Psoas muscle (tissue), 8 donors: ENCODE data around the gene ZNF619. TPM values are rescaled to one million over a fixed set of nuclear protein-coding genes. Genes with fewer than 3 reads are reported as not detected.

Experiments
- ATAC-seq, 4 donors: fragments of 200-7000 bp; cut with Tn5 transposase; one replicate each; pipeline ENCODE4 v1.9.1; 2020; ENCODE audit warnings: moderate library complexity in 3 of 4, mild to moderate bottlenecking in 2 of 4
- DNase-seq, 2 donors: peaks; one replicate each; pipeline ENCODE4 v3.0.0-alpha.2; 2020
- H3K27ac ChIP-seq: fragments of 200-600 bp; one replicate; pipeline ENCODE4 v1.8.0; 2022
- H3K27me3 ChIP-seq, 3 donors: fragments of 200-600 bp in 1 of 3; one replicate each; pipeline versions ENCODE4 v1.6.1 to v1.8.0; 2013 to 2022; ENCODE audit warnings: low read length in 2 of 3, mild to moderate bottlenecking in 2 of 3, moderate library complexity in 1 of 3; ENCODE audit not compliant: insufficient read depth in 3 of 3
- H3K36me3 ChIP-seq, 2 donors: fragments of 200-600 bp in 1 of 2; one replicate each; pipeline versions ENCODE4 v1.6.1 to v1.8.0; 2013 to 2022; ENCODE audit warnings: low read depth in 1 of 2, mild to moderate bottlenecking in 1 of 2, moderate library complexity in 1 of 2; ENCODE audit not compliant: insufficient read depth in 1 of 2
- H3K4me1 ChIP-seq: fragments of 200-600 bp; one replicate; pipeline ENCODE4 v1.8.0; 2022
- H3K4me3 ChIP-seq: fragments of 200-600 bp; one replicate; pipeline ENCODE4 v1.8.0; 2022; ENCODE audit warnings: mild to moderate bottlenecking
- H3K9me3 ChIP-seq: fragments of 200-600 bp; one replicate; pipeline ENCODE4 v1.8.0; 2022
- CTCF ChIP-seq: fragments of 200-600 bp; IDR thresholded peaks from one replicate; pipeline ENCODE4 v1.8.0; 2022; ENCODE audit warnings: antibody characterized with exemption
- WGBS, 3 donors: extraction: QIAGEN DNeasy Blood & Tissue Kit; methylation state at CpG; one replicate each; pipeline versions ENCODE4 v1.1.6 to v1.1.7; 2013; 5-methylcytosine and 5-hydroxymethylcytosine counted together
- intact Hi-C, 2 donors: fragments of 100-400 bp; cut with DNase I; formaldehyde crosslinking; loops; one replicate each; pipeline versions ENCODE4 v1.11.0 to v1.14.2; 2022
- polyA plus RNA-seq, 3 donors: library from polyadenylated mRNA; stranded (reverse); fragments of 200-250 nt; gene quantifications; one replicate each; pipeline ENCODE4 v1.2.3, GENCODE V29; 2013
- total RNA-seq, 4 donors: library from RNA; stranded (reverse); fragmentation: NEBNext Ultra II Directional in 2 of 4; extraction: Animal tissue kit (Norgen Biotek cat#: 25700) in 2 of 4; gene quantifications; one replicate each; pipeline versions ENCODE4 v1.2.1 to v1.2.4, GENCODE V29; 2021 to 2023
- donor health status: healthy with polysubstance abuse.
- donor health status: DM: no; HTN: no; CAD: no; lungs with moderate emphysema.
- donor health status: Bipolar disorder and iron deficiency.
- donor health status: healthy.
- donor health status: DM: yes; HTN: yes; CAD: no.
- donor health status: DM: no; HTN: no; CAD: no.
- donor health status: DM: no; HTN: no; CAD: no.
- donor health status: DM: yes; HTN: yes; CAD: no.

The ZNF619 gene
- total and polyA plus RNA-seq, 7 donors: 0.82 to 4.9 (median 3.2) TPM

- Histone ChIP-seq H3K4me1 (peaks cover 16% of the 10 kb centered on the region), H3K27ac (peak overlapping the region; percentile 84), H3K27me3 (no peaks in the 10 kb centered on the region), H3K9me3 (no peaks in the 10 kb centered on the region), H3K4me3 (peak overlapping the region; percentile 79), H3K36me3 (peaks cover 0 to 3% of the 10 kb centered on the region in 2 donors)
- intact Hi-C loops: loop anchor here in 1 of 2 donors (5.0 kb wide), 1 partner anchor 38 kb away; no protein-coding TSS in a partner anchor
- 54 to 59% (median 58%) methylated on average over 5 of the region's 5 CpGs for WGBS, 3 donors
- peak; percentile 54 to 72 (median 68) for ATAC-seq
- DNase-seq: peak in 1 of 2 donors; percentile 29
- no peak for TF ChIP-seq CTCF
Observed at GRCh38 chr3:40504636-40505430, 27.9 kb downstream of the ZNF619 start.

DNA sequence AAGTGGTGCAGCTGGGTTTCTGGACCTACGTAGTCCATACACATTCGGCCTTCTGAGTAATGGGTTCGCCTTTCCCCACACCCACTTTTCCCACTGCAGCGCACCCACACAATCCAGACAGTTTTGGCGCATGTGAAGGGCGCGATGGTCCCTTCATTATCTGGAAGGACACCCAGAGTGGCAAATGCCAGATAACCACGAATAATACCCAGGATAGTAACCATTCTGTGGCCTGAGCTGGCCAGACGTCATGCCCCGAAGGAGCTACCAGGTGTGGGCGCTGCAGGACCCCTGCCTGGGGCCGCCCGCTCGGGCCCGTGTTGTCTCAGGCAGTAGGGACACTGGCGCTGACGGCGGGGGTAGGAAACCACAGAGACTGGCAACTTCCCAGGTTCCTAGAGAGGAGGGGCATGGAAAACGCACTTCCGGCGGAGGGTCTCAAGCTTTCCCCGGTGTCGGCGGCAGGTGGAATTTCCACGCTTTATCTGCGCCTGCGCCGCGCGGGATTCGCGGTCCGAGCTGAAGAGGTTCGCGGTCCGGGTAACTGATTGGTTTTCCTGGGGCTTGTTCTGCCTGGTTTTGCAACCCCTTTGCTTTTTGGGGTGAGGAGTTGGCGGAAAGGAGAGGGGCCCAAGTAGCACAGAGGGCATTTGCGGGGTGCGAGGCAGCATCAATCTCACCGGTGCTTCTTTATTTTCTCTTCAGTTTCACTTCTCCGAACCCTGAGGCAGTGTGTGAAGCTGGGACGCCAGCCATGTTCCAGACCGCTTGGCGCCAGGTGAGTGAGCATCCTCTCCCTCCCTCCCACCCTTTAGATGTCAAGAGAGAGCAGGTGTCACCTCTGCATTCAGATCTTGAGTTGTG is 28.9 kb downstream of the ZNF619 start, which contains the start of gene ZNF620:
TSS of gene ZNF620 (plus strand) at position 441 of the 864 bp plus-strand sequence. CDS start at position 755, 314 bp downstream.
- Histone ChIP-seq H3K27me3 (no peaks in the 10 kb centered on the region), H3K27ac (peak within 1 kb of the TSS; percentile 84), H3K4me1 (peaks cover 16% of the 10 kb centered on the region), H3K4me3 (peak within 1 kb of the TSS; percentile 79), H3K36me3 (peaks cover 0 to 11% of the 10 kb centered on the region in 2 donors), H3K9me3 (no peaks in the 10 kb centered on the region)
- intact Hi-C loops: loop anchor here in 1 of 2 donors (5.0 kb wide), 1 partner anchor 39 kb away; no protein-coding TSS in a partner anchor
- peak; percentile 88 to 96 (median 94) for ATAC-seq
- peak; percentile 28 for TF ChIP-seq CTCF
- WGBS, 3 donors: 4 to 5% (median 4%) methylated on average over 43 to 44 of the region's 44 CpGs
- DNase-seq: peak; percentile 75 to 86

- no peak overlapping the region for H3K4me3 ChIP-seq
- intact Hi-C loops: no loop called here
- no peak overlapping the region for H3K27ac ChIP-seq
- ATAC-seq (no peak), DNase-seq (no peak)
- 86 to 100% (median 91%) methylated on average over 1 of the region's 1 CpG for WGBS, 3 donors
- H3K27me3 ChIP-seq: no peaks in the 10 kb centered on the region
- TF ChIP-seq CTCF: no peak
- H3K9me3 ChIP-seq: no peaks in the 10 kb centered on the region
- H3K4me1 ChIP-seq: peaks cover 5% of the 10 kb centered on the region
- peaks cover 0 to 41% of the 10 kb centered on the region in 2 donors for H3K36me3 ChIP-seq
Observed at GRCh38 chr3:40511031-40511718, 34.3 kb downstream of the ZNF619 start.

DNA sequence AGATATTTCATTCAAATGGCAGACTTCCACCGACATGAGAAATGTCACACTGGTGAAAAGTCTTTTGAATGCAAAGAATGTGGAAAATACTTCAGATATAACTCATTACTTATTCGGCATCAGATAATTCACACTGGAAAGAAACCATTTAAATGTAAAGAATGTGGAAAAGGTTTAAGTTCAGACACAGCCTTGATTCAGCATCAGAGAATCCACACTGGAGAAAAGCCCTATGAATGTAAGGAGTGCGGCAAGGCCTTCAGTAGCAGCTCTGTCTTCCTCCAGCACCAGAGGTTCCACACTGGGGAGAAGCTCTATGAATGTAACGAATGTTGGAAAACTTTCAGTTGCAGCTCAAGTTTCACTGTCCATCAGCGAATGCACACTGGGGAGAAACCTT is 39.3 kb downstream of the ZNF619 start:
- ATAC-seq: no peak

More for the DNA sequence above, 39.3 kb downstream of the ZNF619 start:
- no peak for TF ChIP-seq CTCF
- H3K27ac ChIP-seq: no peak overlapping the region
- H3K4me3 ChIP-seq: no peak overlapping the region
- peaks cover 6% of the 10 kb centered on the region for H3K4me1 ChIP-seq
- no peak for DNase-seq
- H3K36me3 ChIP-seq: peaks cover 2 to 32% of the 10 kb centered on the region in 2 donors
- 51 to 71% (median 62%) methylated on average over 5 of the region's 5 CpGs for WGBS, 3 donors
- intact Hi-C loops: no loop called here
- no peaks in the 10 kb centered on the region for H3K27me3 ChIP-seq
- H3K9me3 ChIP-seq: no peaks in the 10 kb centered on the region
